ENCODE data around the gene KLF12.

DNA sequence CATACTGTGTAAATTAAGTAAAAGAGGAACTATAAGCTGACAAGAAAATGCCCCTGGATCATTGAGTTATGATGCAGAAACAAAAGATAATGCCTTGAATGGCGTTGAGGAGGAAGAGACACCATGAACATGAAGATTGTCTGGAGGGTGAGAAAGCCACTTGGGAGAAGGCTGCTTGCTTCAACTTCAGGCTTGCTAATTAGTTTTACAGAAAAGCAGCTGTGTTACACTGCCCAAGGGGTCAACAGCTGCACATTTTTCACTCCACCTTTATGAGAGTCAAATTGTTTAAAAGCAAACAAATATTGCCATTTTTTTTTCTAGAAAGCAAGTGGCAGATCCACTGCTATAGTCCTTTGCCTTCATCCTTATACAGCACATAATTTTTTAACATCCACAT is 35.5 kb upstream of the KLF12 start:
- TF ChIP-seq, protein P1, sequence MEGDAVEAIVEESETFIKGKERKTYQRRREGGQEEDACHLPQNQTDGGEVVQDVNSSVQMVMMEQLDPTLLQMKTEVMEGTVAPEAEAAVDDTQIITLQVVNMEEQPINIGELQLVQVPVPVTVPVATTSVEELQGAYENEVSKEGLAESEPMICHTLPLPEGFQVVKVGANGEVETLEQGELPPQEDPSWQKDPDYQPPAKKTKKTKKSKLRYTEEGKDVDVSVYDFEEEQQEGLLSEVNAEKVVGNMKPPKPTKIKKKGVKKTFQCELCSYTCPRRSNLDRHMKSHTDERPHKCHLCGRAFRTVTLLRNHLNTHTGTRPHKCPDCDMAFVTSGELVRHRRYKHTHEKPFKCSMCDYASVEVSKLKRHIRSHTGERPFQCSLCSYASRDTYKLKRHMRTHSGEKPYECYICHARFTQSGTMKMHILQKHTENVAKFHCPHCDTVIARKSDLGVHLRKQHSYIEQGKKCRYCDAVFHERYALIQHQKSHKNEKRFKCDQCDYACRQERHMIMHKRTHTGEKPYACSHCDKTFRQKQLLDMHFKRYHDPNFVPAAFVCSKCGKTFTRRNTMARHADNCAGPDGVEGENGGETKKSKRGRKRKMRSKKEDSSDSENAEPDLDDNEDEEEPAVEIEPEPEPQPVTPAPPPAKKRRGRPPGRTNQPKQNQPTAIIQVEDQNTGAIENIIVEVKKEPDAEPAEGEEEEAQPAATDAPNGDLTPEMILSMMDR (IDR thresholded peaks at IDR 0.05), result no peak
- no peak for TF ChIP-seq POLR2A (IDR thresholded peaks at IDR 0.05)
